Measurements from ENCODE around the gene CITED4.

The CITED4 gene

GRCh38 chr1:40886318-40887011 lies 24.3 kb upstream of the CITED4 start:
- in situ Hi-C loops (cut with MboI; ENCODE audit: low sequenced_read_pairs), result no loop called here

DNA sequence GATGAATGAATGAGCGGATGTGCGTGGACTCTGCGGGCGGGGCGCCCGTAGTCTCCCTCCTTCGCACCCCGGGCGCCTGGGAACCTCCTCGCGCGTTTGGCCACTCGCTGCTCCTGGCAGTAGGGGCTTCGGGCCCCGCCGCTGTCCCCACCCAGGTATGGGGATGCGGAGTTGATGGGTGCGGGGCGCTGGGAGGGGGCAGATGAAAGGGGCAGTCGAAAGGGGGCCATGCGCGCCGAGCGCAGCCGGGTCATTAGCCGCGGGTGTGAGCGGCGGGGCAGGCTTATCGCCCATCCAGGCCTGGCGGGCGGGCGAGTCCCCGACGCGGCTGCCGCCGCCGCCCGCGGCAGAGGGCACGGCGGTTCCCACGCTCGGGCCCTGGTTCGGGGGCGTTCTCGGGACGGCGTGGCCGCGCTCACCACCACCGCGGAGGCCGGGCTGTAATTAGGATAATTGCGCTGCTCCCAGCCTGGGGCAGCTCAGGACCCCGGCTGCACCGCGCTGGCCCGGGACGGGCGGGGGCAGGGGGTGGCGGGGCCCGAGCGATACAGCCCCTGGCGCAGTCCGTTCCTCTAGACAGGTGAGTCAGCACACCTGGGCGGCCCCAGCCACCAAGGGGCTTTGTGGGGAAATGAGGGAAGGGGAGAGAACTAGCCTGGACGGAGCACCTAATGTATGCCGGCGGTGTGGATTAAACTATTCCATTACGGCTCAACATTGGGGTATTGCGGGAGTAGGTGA lies 22.1 kb upstream of the CITED4 start:
- in situ Hi-C loops (cut with MboI; ENCODE audit: low sequenced_read_pairs), result no loop called here

GRCh38 chr1:40880813-40881549 lies 18.8 kb upstream of the CITED4 start:
- in situ Hi-C loops (cut with MboI; ENCODE audit: low sequenced_read_pairs), result no loop called here

GRCh38 chr1:40879482-40880175 lies 17.5 kb upstream of the CITED4 start:
- in situ Hi-C loops (cut with MboI; ENCODE audit: low sequenced_read_pairs), result no loop called here

DNA sequence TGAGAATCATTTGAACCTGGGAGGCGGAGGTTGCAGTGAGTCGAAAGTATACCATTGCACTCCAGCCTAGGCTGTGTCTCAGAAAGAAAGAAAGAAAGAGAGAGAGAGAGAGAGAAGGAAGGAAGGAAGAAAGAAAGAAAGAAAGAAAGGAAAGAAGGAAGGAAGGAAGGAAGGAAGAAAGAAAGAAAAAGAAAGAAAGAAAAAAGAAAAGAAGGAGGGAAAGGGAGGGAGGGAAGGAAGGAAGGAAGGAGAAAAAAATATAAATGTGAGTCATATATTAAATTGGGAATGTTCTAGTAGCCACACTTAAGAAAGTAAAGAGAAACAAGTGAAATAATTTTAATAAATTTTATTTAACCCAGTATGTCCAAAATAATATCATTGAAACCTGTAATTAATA lies 16.7 kb upstream of the CITED4 start:
- in situ Hi-C loops (cut with MboI; ENCODE audit: low sequenced_read_pairs), result no loop called here

DNA sequence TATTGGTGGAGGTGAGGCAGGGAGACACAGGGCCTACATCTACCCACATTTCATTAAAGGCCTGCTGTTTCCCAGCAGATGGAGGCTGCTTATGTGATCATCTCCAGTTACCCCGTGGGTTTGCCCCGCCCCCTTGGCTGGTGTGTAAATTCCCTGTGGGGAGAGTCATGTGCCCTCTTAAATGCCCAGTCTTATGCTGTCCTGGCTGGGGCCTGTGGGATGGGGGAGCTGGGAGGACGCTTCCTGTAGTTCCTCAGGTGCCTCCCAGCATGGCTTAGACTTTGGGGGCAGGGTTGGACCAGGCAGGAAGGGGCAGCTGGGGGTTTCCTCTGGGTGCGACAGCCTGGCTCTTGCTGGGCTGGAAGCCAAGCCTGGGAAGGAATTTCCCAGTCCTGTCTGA lies 15.5 kb upstream of the CITED4 start:
- in situ Hi-C loops (cut with MboI; ENCODE audit: low sequenced_read_pairs), result no loop called here

DNA sequence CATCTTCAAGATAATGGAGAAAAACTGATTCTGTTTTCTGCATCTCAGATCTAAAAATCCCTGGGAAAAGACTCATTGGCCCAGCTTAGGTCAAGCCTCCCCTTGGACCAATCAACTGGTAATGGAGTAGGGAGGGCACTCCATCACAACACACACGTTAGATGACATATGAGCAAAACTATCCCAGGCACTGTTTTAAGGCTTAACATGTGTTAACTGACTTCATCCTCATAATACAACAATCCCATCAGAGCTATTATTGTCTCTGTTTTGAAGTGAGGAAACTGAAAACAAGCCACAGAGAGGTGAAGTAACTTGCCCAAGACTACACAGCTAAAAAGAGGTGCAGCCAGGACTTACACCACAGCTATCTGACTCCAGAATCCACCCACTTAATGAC lies 14.7 kb upstream of the CITED4 start:
- in situ Hi-C loops (cut with MboI; ENCODE audit: low sequenced_read_pairs), result no loop called here

DNA sequence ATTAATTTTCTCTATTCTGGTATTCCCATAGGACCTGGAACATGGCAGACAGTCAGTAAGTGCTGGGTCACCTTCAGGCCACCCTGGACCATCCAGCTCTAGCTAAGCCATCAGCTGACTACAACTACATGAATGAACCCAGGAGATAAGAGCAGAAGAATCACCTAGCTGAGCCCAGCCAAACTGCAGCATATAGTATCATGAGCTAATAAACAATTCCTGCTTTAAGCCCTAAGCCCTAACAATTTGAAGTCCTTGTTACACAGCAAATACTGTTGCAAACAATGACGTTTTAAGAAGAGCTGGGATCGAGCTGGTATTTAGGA lies 14.2 kb upstream of the CITED4 start:
- in situ Hi-C loops (cut with MboI; ENCODE audit: low sequenced_read_pairs), result no loop called here

DNA sequence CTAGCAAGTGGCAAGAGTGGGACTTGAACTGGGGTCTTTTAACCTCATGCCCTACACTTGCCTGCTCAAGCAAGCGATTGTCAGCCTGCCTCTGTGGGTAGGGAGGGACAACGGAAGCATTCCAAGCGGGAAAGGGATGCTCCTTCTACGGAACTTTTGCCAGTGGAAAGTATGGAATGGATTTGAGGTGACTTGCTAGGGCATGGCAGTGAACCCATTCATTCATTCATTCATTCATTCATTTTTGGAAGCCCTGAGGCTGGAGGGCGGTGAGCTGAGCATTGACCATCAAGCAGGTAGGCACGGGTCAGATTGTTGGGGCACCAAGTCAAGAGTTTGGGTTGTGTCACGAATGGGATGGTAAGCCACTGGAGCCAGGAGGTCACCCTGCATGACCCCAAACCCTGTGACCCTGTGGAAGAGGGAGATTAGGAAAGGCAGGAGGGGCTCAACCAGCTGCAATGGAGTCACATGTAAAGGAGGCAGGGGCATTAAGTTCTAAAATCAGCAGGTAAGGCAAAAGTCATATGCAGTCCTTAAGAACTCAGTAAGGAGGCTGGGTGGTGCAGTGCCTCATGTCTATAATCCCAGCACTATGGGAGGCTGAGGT lies 11.8 kb upstream of the CITED4 start:
- in situ Hi-C loops (cut with MboI; ENCODE audit: low sequenced_read_pairs), result no loop called here

DNA sequence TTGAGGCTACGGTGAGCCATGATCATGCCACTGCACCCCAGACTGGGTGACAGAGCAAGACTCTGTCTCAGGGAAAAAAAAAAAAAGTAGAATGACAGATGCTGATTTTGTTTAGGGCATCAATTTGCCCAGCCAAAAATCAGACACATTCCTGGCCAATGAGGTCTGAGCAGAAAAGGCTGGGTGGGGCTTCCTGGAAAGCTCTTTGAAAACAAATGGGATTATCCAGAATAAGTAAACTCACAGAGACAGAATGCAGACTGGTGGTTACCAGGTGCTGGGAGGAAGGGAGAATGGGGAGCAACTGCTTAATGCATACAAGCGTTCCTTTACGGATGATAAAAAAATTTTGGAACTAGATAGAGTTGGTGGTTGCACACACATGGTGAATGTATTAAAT lies 10.1 kb upstream of the CITED4 start:
- in situ Hi-C loops (cut with MboI; ENCODE audit: low sequenced_read_pairs), result no loop called here

GRCh38 chr1:40870135-40870728 lies 8.1 kb upstream of the CITED4 start:
- in situ Hi-C loops (cut with MboI; ENCODE audit: low sequenced_read_pairs), result no loop called here

GRCh38 chr1:40868051-40868723 lies 6.0 kb upstream of the CITED4 start:
- in situ Hi-C loops (cut with MboI; ENCODE audit: low sequenced_read_pairs), result no loop called here

DNA sequence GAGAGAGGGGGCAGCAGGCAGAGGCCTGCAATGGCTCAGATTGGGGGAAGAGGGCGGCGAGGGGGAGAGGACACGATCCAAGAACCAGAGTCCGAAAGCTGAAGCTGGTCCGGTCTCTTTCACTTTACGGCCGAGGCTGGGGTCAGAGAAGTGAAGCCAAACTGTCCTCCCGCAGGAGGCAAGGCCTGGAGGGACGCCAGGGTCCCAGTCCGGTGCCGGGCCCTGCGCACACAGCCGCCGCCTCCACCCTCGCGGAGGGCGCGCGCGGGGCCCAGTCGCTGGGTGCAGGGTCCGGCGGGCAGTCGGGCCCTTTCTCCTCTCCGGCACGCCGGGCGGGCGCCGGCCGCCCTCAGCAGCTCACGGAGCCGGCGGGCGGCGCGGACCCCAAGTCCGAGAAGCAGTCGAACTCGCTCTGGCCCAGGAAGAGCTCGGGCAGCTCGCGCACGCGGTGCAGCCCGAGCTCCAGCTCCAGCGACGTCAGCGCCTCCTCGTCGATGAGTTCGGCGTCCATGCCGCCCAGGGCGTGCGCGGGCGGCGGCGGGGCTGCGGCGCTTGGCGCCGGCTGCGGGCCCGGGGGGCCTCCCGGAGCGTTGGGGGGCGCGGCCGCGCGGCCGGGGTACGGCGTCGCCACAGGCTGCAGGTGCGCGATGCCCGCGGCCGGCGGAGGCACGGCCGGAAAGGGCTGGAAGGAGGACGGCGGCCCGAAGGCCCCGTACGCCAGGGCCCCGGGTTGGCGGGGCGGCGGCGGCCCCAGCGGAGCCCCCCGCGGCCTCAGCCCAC lies 749 bp downstream of the CITED4 start:
- in situ Hi-C loops (cut with MboI; ENCODE audit: low sequenced_read_pairs), result no loop called here

DNA sequence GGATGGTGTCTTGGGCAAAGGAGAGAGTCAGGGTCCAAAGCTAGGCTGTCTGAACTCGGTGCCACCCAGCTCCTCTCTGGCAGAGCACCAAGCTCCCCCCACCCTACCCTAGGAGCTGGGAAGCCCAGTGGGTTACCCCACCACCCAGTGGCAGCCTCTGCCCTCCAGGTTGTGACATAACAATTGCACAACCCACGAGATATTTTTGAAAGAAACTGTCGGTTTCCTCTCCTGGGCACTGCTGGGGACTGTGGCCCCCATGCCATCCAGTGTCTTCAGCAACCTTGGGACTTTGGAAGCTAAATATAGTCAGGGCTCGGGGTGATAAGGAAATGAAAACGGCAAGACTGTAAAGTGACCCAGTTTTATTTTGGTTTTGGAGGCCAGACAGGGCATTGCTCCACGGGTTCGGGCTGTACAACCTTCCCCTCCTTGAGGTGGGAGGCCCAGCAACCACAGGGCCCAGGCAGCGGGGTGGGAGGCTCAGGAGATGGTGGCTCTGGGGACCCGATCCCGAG lies 1.4 kb downstream of the CITED4 start:
- in situ Hi-C loops (cut with MboI; ENCODE audit: low sequenced_read_pairs), result no loop called here

GRCh38 chr1:40858856-40859416 lies 3.2 kb downstream of the CITED4 start:
- in situ Hi-C loops (cut with MboI; ENCODE audit: low sequenced_read_pairs), result loop anchor here (5.0 kb wide), 1 partner anchor 93 kb away; no protein-coding TSS in a partner anchor

GRCh38 chr1:40857737-40858136 lies 4.4 kb downstream of the CITED4 start:
- in situ Hi-C loops (cut with MboI; ENCODE audit: low sequenced_read_pairs), result loop anchor here (5.0 kb wide), 1 partner anchor 95 kb away; no protein-coding TSS in a partner anchor

GRCh38 chr1:40856656-40857302 lies 5.4 kb downstream of the CITED4 start:
- in situ Hi-C loops (cut with MboI; ENCODE audit: low sequenced_read_pairs), result loop anchor here (5.0 kb wide), 1 partner anchor 96 kb away; no protein-coding TSS in a partner anchor

DNA sequence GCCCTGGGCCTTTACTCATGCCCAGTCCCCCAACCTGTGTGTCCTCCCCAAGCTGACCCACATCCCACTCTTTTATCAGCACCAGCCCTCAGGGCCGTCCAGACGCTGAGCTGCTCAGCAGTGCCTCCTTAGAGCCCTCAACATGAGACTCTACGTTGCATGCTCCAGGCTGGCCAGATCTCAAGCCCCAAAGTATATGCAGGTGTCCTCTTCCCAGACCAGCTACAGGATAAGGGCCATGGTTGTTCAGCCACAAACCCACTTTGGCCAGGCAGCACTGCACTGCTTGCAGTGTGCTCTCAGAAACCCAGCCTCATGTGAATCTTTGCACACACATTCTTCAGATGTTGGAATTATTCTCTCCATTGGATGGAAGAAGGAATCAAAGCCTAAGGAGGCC lies 6.0 kb downstream of the CITED4 start:
- in situ Hi-C loops (cut with MboI; ENCODE audit: low sequenced_read_pairs), result loop anchor here (5.0 kb wide), 1 partner anchor 96 kb away; no protein-coding TSS in a partner anchor

Measured in HL-60/S4 treated with phorbol 12-myristate 13-acetate at 8.2 ng/mL for 4 days and 3 days (cell line).